Glomerular endothelial cell (primary cell): Measurements from ENCODE around the gene CNOT4. TPM values are rescaled to one million over a fixed set of nuclear protein-coding genes. Genes with fewer than 3 reads are reported as not detected.
"Not testable (repeated sequence)": the region's sequence is repeated elsewhere in the genome, so short reads cannot be mapped to it uniquely, and the experiment has no call there.

Experiments
- DNase-seq: peaks from one replicate; pipeline ENCODE4 v3.0.0-alpha.2; 2011; ENCODE audit warnings: low read depth, low spot score; ENCODE audit errors: extremely low read depth
- total RNA-seq: library from RNA; depleted of rRNA; stranded (reverse); fragments of >200 nt; gene quantifications from 2 replicates; pipeline ENCODE4 v1.2.3, GENCODE V29; 2015

CNOT4 gene
- total RNA-seq, 1 donor from 2014 or later: 16.0 TPM

DNA sequence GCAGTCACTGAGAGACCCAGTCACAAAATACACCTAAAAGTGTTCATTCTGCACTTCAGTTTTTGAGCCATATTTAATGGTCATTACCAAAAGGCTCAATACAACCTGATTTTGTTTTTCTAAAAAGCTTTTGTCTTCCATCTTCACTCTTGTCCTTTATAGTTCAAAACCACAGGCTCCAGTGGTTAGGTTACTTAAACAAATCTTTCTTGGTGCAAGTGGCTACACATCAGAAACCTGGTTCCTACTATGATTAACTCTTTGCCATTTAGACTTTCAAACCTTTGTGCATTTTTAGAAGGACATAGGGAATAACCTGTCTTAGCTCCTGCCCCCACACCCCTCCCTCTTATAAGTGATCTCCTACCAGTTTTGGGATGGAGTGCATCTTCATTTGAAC is 140.5 kb downstream of the CNOT4 start:
- no peak for DNase-seq

- DNase-seq: no peak
Measured at GRCh38 chr7:135368416-135369186, 141.3 kb downstream of the CNOT4 start.

GRCh38 chr7:135366843-135367508 is 142.9 kb downstream of the CNOT4 start:
- no peak for DNase-seq

DNA sequence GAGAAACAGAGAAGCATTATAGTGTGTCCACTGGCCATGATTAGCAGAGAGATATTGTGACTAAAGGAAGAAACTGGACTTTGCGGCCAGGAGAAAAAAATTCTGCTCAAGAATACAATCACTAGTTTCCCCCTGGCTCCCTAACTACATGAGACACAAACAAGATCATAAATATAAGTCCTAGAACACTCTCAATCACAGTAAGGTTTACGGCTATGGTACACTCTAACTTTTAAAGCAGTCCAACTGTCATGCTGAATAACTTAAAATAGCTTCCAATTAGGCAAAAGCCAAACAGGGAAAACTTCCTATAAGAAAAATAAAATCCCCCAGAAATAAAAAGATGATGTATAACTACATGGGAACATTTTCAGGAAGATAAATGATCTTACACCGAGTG is 144.2 kb downstream of the CNOT4 start:
- no peak for DNase-seq

GRCh38 chr7:135364206-135364605 is 145.7 kb downstream of the CNOT4 start:
- DNase-seq: no peak

- DNase-seq: no peak
Measured at GRCh38 chr7:135362871-135363270, 147.0 kb downstream of the CNOT4 start.

DNA sequence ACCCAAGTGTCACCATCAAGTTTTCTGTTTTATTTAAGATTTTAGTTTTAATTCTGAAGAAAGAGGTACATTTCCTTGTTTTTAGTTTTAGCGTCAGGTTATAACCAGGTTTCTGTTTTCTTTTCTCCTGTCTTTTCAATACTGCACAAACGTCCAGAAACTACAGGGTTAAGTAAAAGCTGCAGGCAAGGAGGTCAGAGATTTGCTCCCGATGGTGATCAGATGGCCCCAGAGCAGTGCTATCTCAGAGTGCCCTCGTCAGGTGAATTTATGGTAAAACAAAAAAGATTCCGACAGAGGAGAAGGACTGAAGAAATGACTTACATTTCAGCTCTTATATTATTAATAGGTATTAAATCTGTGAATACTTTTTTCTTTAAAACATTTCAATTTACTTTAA is 148.1 kb downstream of the CNOT4 start:
- no peak for DNase-seq

GRCh38 chr7:135359615-135360014 is 150.3 kb downstream of the CNOT4 start:
- DNase-seq: no peak

GRCh38 chr7:135355377-135356048 is 154.4 kb downstream of the CNOT4 start:
- DNase-seq: no peak

GRCh38 chr7:135353832-135354231 is 156.1 kb downstream of the CNOT4 start:
- DNase-seq: no peak

DNA sequence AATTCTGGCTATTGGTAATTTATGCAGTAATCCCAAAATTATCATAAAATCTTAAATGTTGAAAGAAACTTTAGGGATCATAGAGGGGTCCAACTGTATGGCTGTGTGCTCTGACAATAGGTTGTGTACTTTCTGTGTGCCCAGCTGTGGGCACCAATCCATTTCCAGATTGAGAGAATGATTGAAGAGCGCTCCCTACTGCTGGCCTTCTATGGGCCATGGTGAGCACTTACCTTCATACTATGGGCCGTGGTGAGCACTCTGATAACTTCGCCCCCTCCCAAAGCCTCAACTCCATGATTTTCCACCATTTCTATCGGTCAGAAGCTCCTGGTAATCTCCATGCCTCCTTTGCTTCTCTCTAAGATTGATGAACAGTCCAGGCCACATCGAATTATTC is 157.6 kb downstream of the CNOT4 start:
- DNase-seq: no peak

DNA sequence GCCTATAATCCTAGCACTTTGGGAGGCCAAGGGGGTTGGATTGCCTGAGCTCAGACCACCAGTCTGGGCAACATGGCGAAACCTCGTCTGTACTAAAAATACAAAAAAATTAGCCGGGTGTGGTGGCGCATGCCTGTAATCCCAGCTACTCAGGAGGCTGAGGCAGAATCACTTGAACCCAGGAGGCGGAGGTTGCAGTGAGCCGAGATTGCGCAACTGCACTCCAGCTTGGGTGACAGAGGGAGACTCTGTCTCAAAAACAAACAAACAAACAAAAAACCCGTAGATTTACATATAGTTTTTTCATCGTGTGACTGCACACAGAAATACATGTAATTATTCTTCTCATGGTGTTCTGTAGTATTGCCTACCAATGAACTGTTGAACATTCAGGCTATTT is 158.8 kb downstream of the CNOT4 start:
- DNase-seq: not testable (repeated sequence)

- no peak for DNase-seq
Measured at GRCh38 chr7:135349746-135350145, 160.2 kb downstream of the CNOT4 start.

GRCh38 chr7:135348493-135348892 is 161.4 kb downstream of the CNOT4 start:
- no peak for DNase-seq

DNA sequence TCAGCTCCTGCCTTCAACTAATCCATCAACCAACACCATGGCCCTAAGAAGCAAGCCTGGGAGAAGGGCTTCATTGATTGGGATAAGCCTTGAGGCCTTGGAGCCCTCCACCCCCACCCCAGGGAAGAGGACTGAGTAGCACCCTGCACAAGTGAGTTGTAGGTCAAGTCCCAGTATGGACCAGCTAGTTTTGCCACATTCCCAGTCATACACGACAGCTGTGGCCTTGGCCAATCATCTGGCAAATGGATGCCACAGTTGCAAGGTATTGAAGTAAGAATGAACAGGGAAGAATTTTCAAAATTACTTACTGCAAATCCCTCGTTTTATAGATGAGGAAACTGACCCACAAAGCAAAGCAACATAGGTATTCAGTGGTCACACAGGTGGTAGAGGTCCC is 166.5 kb downstream of the CNOT4 start:
- DNase-seq: no peak

DNA sequence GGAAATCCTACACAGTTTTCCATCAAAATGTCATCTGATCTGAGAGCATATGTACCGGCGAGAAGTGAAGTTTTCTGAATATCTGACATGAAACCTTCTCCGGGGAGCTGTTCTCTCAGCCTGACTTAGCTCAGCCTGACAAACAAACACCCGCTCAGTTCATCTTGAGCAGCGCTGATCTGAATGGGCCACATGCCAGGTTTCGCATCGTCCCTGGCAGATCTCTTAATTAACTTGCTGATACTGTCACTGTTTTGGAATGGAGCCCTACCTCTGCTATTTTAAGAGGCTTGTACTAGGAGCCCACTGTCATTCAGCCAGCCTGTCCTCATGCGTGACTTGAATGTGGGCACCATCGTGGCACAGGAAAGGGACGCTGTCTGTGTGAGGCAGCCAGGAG is 167.0 kb downstream of the CNOT4 start:
- DNase-seq: no peak

- no peak for DNase-seq
Measured at GRCh38 chr7:135341049-135341448, 168.9 kb downstream of the CNOT4 start.

- no peak for DNase-seq
Measured at GRCh38 chr7:135337977-135338550, 171.8 kb downstream of the CNOT4 start.

DNA sequence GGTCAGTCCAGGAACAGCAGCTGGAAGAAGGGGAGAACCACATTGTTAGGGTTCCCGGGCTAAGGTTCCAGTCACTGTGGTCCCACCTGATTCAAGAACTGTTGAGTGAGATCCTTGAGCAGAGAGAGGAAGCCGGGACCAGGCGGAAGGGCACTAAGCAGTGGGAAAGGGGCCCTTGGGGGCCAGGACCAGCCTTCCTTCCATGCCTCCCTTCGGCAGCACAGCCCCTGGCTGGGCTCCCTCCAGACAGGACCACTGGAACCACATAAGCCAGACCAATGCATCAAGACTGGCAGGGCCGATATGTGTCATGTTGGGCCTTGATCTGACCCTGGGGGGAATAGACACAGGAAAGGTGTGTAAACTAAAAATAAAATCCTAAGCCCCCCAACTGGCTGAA is 172.4 kb downstream of the CNOT4 start:
- DNase-seq: no peak

GRCh38 chr7:135335628-135336139 is 174.2 kb downstream of the CNOT4 start:
- DNase-seq: no peak

- DNase-seq: no peak
Measured at GRCh38 chr7:135334830-135335543, 174.9 kb downstream of the CNOT4 start.
